Measurements from ENCODE around the gene NMNAT2. TPM values are rescaled to one million over a fixed set of nuclear protein-coding genes. Genes with fewer than 3 reads are reported as not detected.

The NMNAT2 gene
- total and polyA plus RNA-seq, 2 experiments from 2014 or later = 3.6 to 10.0 TPM

DNA sequence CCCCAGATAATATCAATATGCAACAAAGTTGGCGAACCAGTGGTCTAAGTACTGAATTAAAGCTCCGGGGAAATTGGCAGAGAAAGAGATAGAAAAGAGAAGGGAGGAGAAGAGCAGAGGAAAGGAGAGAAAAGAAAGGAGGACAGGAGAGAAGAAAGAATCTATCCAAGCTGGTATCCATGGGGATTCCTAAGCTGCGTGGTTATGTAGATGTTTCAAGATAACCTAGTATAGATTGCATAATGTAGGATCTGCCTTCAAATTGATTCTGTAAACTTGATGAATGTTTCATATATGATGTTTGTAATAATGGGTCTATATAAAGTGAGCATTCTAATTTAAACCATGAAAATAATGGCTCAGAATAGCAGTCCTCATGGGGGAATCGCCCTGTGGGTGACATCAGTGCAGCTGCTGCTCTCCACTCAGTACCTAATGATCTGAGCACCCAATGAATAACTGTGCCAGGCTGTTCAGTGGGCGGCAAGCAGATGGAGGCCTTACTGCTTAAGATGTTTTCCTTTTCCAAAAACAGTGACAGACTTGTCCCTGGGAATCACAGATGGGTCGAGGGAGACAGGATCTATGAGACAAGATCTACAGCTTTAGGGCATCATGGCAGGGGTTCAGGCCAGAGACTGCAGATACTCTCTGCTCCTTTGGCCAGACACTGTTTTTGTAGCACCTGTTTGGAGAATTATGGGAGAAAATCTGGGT, 154.1 kb downstream of the NMNAT2 start:
- peaks cover 13% of the 10 kb centered on the region for H3K4me1 Mint-ChIP-seq
- Histone ChIP-seq H3K9me2 (ENCODE audit: insufficient read depth) (peaks cover 13% of the 10 kb centered on the region; the same call in 1 of the 2 replicates), H3K36me3 (ENCODE audit: insufficient read depth) (no peaks in the 10 kb centered on the region), H2AFZ (no peak overlapping the region), H3K4me1 (ENCODE audit: insufficient read depth) (peaks cover 12% of the 10 kb centered on the region; the same call in 1 of the 2 replicates), H3F3A (replicated peaks; ENCODE audit: low read depth) (no peaks in the 10 kb centered on the region), H3K27me3 (ENCODE audit: insufficient read depth) (no peaks in the 10 kb centered on the region), H3K27ac (ENCODE audit: low read depth) (no peak overlapping the region), H3K79me2 (replicated peaks; ENCODE audit: insufficient read depth) (no peaks in the 10 kb centered on the region), H4K20me1 (replicated peaks; ENCODE audit: insufficient read depth) (no peaks in the 10 kb centered on the region), H3K4me3 (no peak overlapping the region), H3K4me2 (no peak overlapping the region)
- no peaks in the 10 kb centered on the region for H3K9me3 Mint-ChIP-seq
- no peaks in the 10 kb centered on the region; the same call in 2 of the 3 replicates for H3K36me3 Mint-ChIP-seq (ENCODE audit: low read depth)
- H3K4me3 Mint-ChIP-seq = no peak overlapping the region
- DNase-seq (ENCODE audit: low spot score) = no peak
- H3K27me3 Mint-ChIP-seq (ENCODE audit: insufficient read depth, low read depth, poor library complexity) = no peaks in the 10 kb centered on the region
- no peak overlapping the region for H3K27ac Mint-ChIP-seq
- TF ChIP-seq EZH2phosphoT487 (IDR thresholded peaks at IDR 0.05; ENCODE audit: unreplicated experiment) (no peak), ZNF114 (CRISPR knock-in tag; IDR thresholded peaks at IDR 0.05) (no peak), ZNF331 (CRISPR knock-in tag; IDR thresholded peaks at IDR 0.05; ENCODE audit: low read depth) (no peak), CTCF (conservative IDR thresholded peaks at IDR 0.05; ENCODE audit: low read depth in 2 of 2) (no peak), STAT1 (IDR thresholded peaks at IDR 0.05; ENCODE audit: unreplicated experiment) (no peak), REST (IDR thresholded peaks at IDR 0.05; ENCODE audit: unreplicated experiment) (no peak)
- TF ChIP-seq, protein P1, sequence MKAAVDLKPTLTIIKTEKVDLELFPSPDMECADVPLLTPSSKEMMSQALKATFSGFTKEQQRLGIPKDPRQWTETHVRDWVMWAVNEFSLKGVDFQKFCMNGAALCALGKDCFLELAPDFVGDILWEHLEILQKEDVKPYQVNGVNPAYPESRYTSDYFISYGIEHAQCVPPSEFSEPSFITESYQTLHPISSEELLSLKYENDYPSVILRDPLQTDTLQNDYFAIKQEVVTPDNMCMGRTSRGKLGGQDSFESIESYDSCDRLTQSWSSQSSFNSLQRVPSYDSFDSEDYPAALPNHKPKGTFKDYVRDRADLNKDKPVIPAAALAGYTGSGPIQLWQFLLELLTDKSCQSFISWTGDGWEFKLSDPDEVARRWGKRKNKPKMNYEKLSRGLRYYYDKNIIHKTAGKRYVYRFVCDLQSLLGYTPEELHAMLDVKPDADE (IDR thresholded peaks at IDR 0.05) = no peak
- no peak for ATAC-seq
